ENCODE data around the gene PDZD2. TPM values are rescaled to one million over a fixed set of nuclear protein-coding genes. Genes with fewer than 3 reads are reported as not detected.

PDZD2 gene
- total RNA-seq, 4 donors from 2014 or later: 107 to 195 (median 123) TPM

DNA sequence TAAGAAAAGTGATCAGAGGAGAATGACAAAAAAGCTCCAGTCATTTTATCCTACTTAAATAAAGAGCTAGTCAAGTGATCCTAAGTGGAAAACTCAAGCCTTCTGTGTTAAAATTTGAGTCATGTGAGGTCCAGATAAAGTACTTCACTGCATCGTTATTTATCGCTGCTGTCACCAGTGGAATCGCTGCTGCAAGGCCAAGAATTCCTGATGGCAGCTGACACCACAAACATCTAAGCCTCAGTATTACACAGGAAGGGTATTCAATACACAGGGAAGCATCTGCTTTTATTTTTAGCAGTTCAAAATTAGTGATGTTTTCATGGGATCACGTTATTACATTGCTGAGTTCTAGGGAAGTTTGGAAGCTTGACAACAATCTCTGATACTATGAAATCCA, 344.9 kb downstream of the PDZD2 start:
- TF ChIP-seq POLR2A (IDR thresholded peaks at IDR 0.05) (no peak), EP300 (IDR thresholded peaks at IDR 0.05) (no peak), CTCF (IDR thresholded peaks at IDR 0.05) (no peak), POLR2AphosphoS5 (IDR thresholded peaks at IDR 0.05) (no peak)
- no peak for DNase-seq (ENCODE audit: low spot score in 2 of 2)
- H3K4me1 ChIP-seq: peaks cover 5% of the 10 kb centered on the region
- H3K4me3 ChIP-seq: no peak overlapping the region
- no peaks in the 10 kb centered on the region for H3K27me3 ChIP-seq
- no peaks in the 10 kb centered on the region for H3K9me3 ChIP-seq
- no peak overlapping the region for H3K27ac ChIP-seq
- H3K36me3 ChIP-seq: peaks cover 4% of the 10 kb centered on the region
- WGBS: 39% methylated on average over 4 of the region's 4 CpGs

GRCh38 chr5:31984691-31985090, 345.8 kb downstream of the PDZD2 start:
- H3K27ac ChIP-seq: no peak overlapping the region
- peaks cover 4% of the 10 kb centered on the region for H3K36me3 ChIP-seq
- no peaks in the 10 kb centered on the region for H3K9me3 ChIP-seq
- H3K27me3 ChIP-seq: no peaks in the 10 kb centered on the region
- peaks cover 5% of the 10 kb centered on the region for H3K4me1 ChIP-seq
- no peak overlapping the region for H3K4me3 ChIP-seq
- no peak for DNase-seq (ENCODE audit: low spot score in 2 of 2)
- TF ChIP-seq CTCF (IDR thresholded peaks at IDR 0.05) (no peak), EP300 (IDR thresholded peaks at IDR 0.05) (no peak), POLR2A (IDR thresholded peaks at IDR 0.05) (no peak), POLR2AphosphoS5 (IDR thresholded peaks at IDR 0.05) (no peak)
- 90% methylated on average over 1 of the region's 1 CpG for WGBS

DNA sequence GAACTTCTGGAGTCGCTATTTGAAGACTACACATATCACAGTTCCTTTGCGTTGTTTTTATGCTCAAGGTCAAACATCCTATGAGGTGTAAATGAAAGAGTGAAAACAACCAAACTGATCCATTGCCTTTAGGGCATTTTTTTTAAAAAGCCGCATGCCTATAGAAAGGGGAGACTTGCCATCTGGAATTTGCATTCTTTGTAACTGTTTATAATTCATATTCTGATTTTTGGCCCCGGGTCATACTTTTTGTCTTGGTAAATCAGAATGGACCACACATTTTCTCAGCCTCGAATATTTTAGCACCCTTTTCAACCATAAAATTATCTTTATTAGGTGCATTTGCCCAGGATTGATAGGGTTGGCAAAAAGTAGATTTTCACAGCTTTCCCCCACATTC, 347.2 kb downstream of the PDZD2 start:
- H3K4me1 ChIP-seq: peaks cover 14% of the 10 kb centered on the region
- H3K27me3 ChIP-seq: no peaks in the 10 kb centered on the region
- no peak for DNase-seq (ENCODE audit: low spot score in 2 of 2)
- H3K27ac ChIP-seq: no peak overlapping the region
- 81% methylated on average over 5 of the region's 5 CpGs for WGBS
- H3K4me3 ChIP-seq: no peak overlapping the region
- H3K9me3 ChIP-seq: no peaks in the 10 kb centered on the region
- TF ChIP-seq POLR2A (IDR thresholded peaks at IDR 0.05) (no peak), CTCF (IDR thresholded peaks at IDR 0.05) (no peak), POLR2AphosphoS5 (IDR thresholded peaks at IDR 0.05) (no peak), EP300 (IDR thresholded peaks at IDR 0.05) (no peak)
- H3K36me3 ChIP-seq: peaks cover 4% of the 10 kb centered on the region

DNA sequence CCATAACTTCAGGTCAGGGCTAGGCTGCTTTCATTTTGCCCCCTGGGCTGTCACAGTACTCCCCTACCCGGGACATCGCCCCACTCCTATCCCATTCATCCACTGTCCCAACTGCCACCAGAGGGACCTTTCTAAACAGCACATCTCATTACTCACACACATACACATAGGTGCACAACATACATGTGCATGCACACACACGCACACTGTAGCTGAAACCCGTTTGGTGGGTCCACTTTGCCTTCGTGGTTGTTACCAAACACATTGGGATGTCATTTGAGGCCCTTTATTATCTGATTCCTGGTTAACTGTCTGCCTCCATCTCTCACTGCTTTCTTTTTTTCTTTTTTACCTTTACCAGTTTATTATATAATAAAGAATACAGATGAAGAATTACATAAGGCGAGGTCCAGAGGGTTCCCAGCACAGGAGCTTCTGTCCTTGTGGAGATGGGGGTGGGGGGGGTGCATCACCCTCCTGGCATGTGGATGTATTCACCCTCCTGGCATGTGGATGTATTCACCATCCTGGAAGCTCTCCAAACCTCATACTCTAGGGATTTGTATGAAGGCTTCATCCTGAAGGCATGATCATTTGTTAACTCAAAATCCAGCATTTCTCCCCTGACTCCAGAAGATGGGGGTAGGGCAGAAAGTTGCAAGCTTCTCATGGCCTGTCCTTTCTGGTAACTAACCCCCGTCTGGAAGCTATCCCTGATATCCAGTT, 349.2 kb downstream of the PDZD2 start:
- Histone ChIP-seq H3K4me3 (no peak overlapping the region), H3K9me3 (no peaks in the 10 kb centered on the region), H3K4me1 (peaks cover 16% of the 10 kb centered on the region), H3K27me3 (no peaks in the 10 kb centered on the region), H3K27ac (no peak overlapping the region), H3K36me3 (peaks cover 4% of the 10 kb centered on the region)
- 82% methylated on average over 7 of the region's 7 CpGs for WGBS
- peak in 1 of 2 donors; percentile 45 for DNase-seq (ENCODE audit: low spot score in 2 of 2)
- no peak for TF ChIP-seq POLR2AphosphoS5 (IDR thresholded peaks at IDR 0.05)

GRCh38 chr5:31990081-31990650, 351.2 kb downstream of the PDZD2 start:
- Histone ChIP-seq H3K4me3 (no peak overlapping the region), H3K36me3 (peaks cover 4% of the 10 kb centered on the region), H3K9me3 (no peaks in the 10 kb centered on the region), H3K27me3 (no peaks in the 10 kb centered on the region), H3K27ac (no peak overlapping the region), H3K4me1 (peaks cover 12% of the 10 kb centered on the region)
- 68% methylated on average over 10 of the region's 10 CpGs for WGBS
- TF ChIP-seq POLR2AphosphoS5 (IDR thresholded peaks at IDR 0.05): no peak
- TF ChIP-seq CTCF (IDR thresholded peaks at IDR 0.05): no peak
- TF ChIP-seq POLR2A (IDR thresholded peaks at IDR 0.05): no peak
- TF ChIP-seq EP300 (IDR thresholded peaks at IDR 0.05): no peak
- no peak for DNase-seq (ENCODE audit: low spot score in 2 of 2)

Measured in suprapubic skin (tissue), 4 donors.